ENCODE results near the gene CD2BP2. TPM values are rescaled to one million over a fixed set of nuclear protein-coding genes. Genes with fewer than 3 reads are reported as not detected.
"Not testable (repeated sequence)": the region's sequence is repeated elsewhere in the genome, so short reads cannot be mapped to it uniquely, and the experiment has no call there.

CD2BP2 gene
- polyA plus RNA-seq, 3 donors: 58.4 to 62.9 (median 61.3) TPM

- DNase-seq (ENCODE audit: low read depth in 3 of 3, low spot score in 2 of 3): no peak
Measured at GRCh38 chr16:30348113-30348512, 7.0 kb downstream of the CD2BP2 start.

GRCh38 chr16:30346286-30346685 is 8.8 kb downstream of the CD2BP2 start:
- no peak for DNase-seq (ENCODE audit: low read depth in 3 of 3, low spot score in 2 of 3)

- DNase-seq (ENCODE audit: low read depth in 3 of 3, low spot score in 2 of 3): not testable (repeated sequence)
Measured at GRCh38 chr16:30343491-30343820, 11.7 kb downstream of the CD2BP2 start.

GRCh38 chr16:30342751-30343490 is 12.2 kb downstream of the CD2BP2 start:
- DNase-seq (ENCODE audit: low read depth in 3 of 3, low spot score in 2 of 3): no peak

GRCh38 chr16:30341971-30342370 is 13.1 kb downstream of the CD2BP2 start:
- not testable (repeated sequence) for DNase-seq (ENCODE audit: low read depth in 3 of 3, low spot score in 2 of 3)

GRCh38 chr16:30340621-30341020 is 14.5 kb downstream of the CD2BP2 start:
- no peak for DNase-seq (ENCODE audit: low read depth in 3 of 3, low spot score in 2 of 3)

- DNase-seq (ENCODE audit: low read depth in 3 of 3, low spot score in 2 of 3): not testable (repeated sequence)
Measured at GRCh38 chr16:30338715-30339114, 16.4 kb downstream of the CD2BP2 start.

GRCh38 chr16:30337964-30338357 is 17.1 kb downstream of the CD2BP2 start:
- DNase-seq (ENCODE audit: low read depth in 3 of 3, low spot score in 2 of 3): not testable (repeated sequence)

- no peak for DNase-seq (ENCODE audit: low read depth in 3 of 3, low spot score in 2 of 3)
Measured at GRCh38 chr16:30335598-30336474, 19.3 kb downstream of the CD2BP2 start.

- peak in 1 of 3 donors; percentile 51 for DNase-seq (ENCODE audit: low read depth in 3 of 3, low spot score in 2 of 3)
Measured at GRCh38 chr16:30335028-30335597, 20.0 kb downstream of the CD2BP2 start.

- DNase-seq (ENCODE audit: low read depth in 3 of 3, low spot score in 2 of 3): not testable (repeated sequence)
Measured at GRCh38 chr16:30334473-30334989, 20.6 kb downstream of the CD2BP2 start.

- not testable (repeated sequence) for DNase-seq (ENCODE audit: low read depth in 3 of 3, low spot score in 2 of 3)
Measured at GRCh38 chr16:30324220-30324619, 30.9 kb downstream of the CD2BP2 start.

GRCh38 chr16:30318647-30319046 is 36.5 kb downstream of the CD2BP2 start:
- not testable (repeated sequence) for DNase-seq (ENCODE audit: low read depth in 3 of 3, low spot score in 2 of 3)

GRCh38 chr16:30310937-30311336 is 44.2 kb downstream of the CD2BP2 start:
- not testable (repeated sequence) for DNase-seq (ENCODE audit: low read depth in 3 of 3, low spot score in 2 of 3)

GRCh38 chr16:30309255-30309654 is 45.9 kb downstream of the CD2BP2 start:
- not testable (repeated sequence) for DNase-seq (ENCODE audit: low read depth in 3 of 3, low spot score in 2 of 3)

Other genes starting within 250 kb of the CD2BP2 start
- gene GDPD3, start 241.8 kb downstream of the CD2BP2 start, polyA plus RNA-seq (ENCODE audit: insufficient read length in 3 of 3): 1 to 10 TPM; 8.5 to 9.9 (median 9.8) TPM
- 10 to 100 TPM; 71.4 to 92.7 (median 84.1) TPM for gene MAPK3, start 232.1 kb downstream of the CD2BP2 start, polyA plus RNA-seq (ENCODE audit: insufficient read length in 3 of 3)
- 1 to 10 TPM; 7.2 to 9.9 (median 9.3) TPM for gene CORO1A, start 171.7 kb downstream of the CD2BP2 start, polyA plus RNA-seq (ENCODE audit: insufficient read length in 3 of 3)
- gene BOLA2B, start 161.6 kb downstream of the CD2BP2 start, polyA plus RNA-seq (ENCODE audit: insufficient read length in 3 of 3): 10 to 100 TPM; 24.1 to 27.7 (median 26.4) TPM
- gene SLX1A, start 161.4 kb downstream of the CD2BP2 start, polyA plus RNA-seq (ENCODE audit: insufficient read length in 3 of 3): 10 to 100 TPM; 14.8 to 17.2 (median 16.3) TPM
- gene SULT1A3, start 156.1 kb downstream of the CD2BP2 start, polyA plus RNA-seq (ENCODE audit: insufficient read length in 3 of 3): 10 to 100 TPM in 2 of 3 donors, 1 to 10 TPM in 1; 2.2 to 13.9 (median 11.9) TPM
- 1 to 10 TPM; 3.8 to 5.6 (median 5.3) TPM for gene NPIPB13, start 106.8 kb downstream of the CD2BP2 start, polyA plus RNA-seq (ENCODE audit: insufficient read length in 3 of 3)
- 10 to 100 TPM; 26.5 to 30.3 (median 28.4) TPM for gene TBC1D10B, start 15.2 kb upstream of the CD2BP2 start, polyA plus RNA-seq (ENCODE audit: insufficient read length in 3 of 3)
- 1 to 10 TPM in 1 of 3 donors, under 1 TPM in 2; 0.72 to 1.0 (median 0.83) TPM for gene MYL11, start 19.5 kb upstream of the CD2BP2 start, polyA plus RNA-seq (ENCODE audit: insufficient read length in 3 of 3)
- 1 to 10 TPM; 1.7 to 2.2 (median 2.1) TPM for gene SEPTIN1, start 27.3 kb upstream of the CD2BP2 start, polyA plus RNA-seq (ENCODE audit: insufficient read length in 3 of 3)
- 10 to 100 TPM; 11.7 to 14.1 (median 13.0) TPM for gene ZNF48, start 40.1 kb upstream of the CD2BP2 start, polyA plus RNA-seq (ENCODE audit: insufficient read length in 3 of 3)
- gene ZNF771, start 52.3 kb upstream of the CD2BP2 start, polyA plus RNA-seq (ENCODE audit: insufficient read length in 3 of 3): 1 to 10 TPM; 4.6 to 6.9 (median 5.7) TPM
- gene DCTPP1, start 74.7 kb upstream of the CD2BP2 start, polyA plus RNA-seq (ENCODE audit: insufficient read length in 3 of 3): 10 to 100 TPM; 35.6 to 46.6 (median 42.5) TPM
- 100 to 1,000 TPM in 2 of 3 donors, 10 to 100 TPM in 1; 94.8 to 105 (median 102) TPM for gene SEPHS2, start 90.6 kb upstream of the CD2BP2 start, polyA plus RNA-seq (ENCODE audit: insufficient read length in 3 of 3)
- gene ITGAL, start 117.4 kb upstream of the CD2BP2 start, polyA plus RNA-seq (ENCODE audit: insufficient read length in 3 of 3): 1 to 10 TPM; 2.0 to 2.8 (median 2.6) TPM
- gene ZNF768, start 171.3 kb upstream of the CD2BP2 start, polyA plus RNA-seq (ENCODE audit: insufficient read length in 3 of 3): 10 to 100 TPM; 44.8 to 51.7 (median 45.1) TPM
- gene ZNF747, start 179.6 kb upstream of the CD2BP2 start, polyA plus RNA-seq (ENCODE audit: insufficient read length in 3 of 3): 1 to 10 TPM; 9.1 to 9.7 (median 9.5) TPM
- 1 to 10 TPM; 8.5 to 9.1 (median 8.6) TPM for gene ZNF764, start 203.1 kb upstream of the CD2BP2 start, polyA plus RNA-seq (ENCODE audit: insufficient read length in 3 of 3)
- gene ZNF688, start 216.4 kb upstream of the CD2BP2 start, polyA plus RNA-seq (ENCODE audit: insufficient read length in 3 of 3): 1 to 10 TPM; 8.4 to 9.4 (median 9.0) TPM
- gene ZNF785, start 230.4 kb upstream of the CD2BP2 start, polyA plus RNA-seq (ENCODE audit: insufficient read length in 3 of 3): 10 to 100 TPM; 17.0 to 18.5 (median 17.9) TPM